Liver (tissue), 9 donors: ENCODE measurements around the gene CXCR4. TPM values are rescaled to one million over a fixed set of nuclear protein-coding genes. Genes with fewer than 3 reads are reported as not detected.

Experiments used
- DNase-seq: peaks from one replicate; pipeline ENCODE4 v3.0.0-alpha.2; 2017; ENCODE audit warnings: low spot score
- H3K27ac ChIP-seq, 2 donors: one replicate each; pipeline ENCODE4 v1.7.0; 2013; ENCODE audit warnings: inconsistent platforms in 2 of 2, low read length in 2 of 2, control low read depth in 1 of 2, low read depth in 1 of 2, mild to moderate bottlenecking in 1 of 2
- H3K27me3 ChIP-seq, 4 donors: one replicate each; pipeline versions ENCODE4 v1.6.1 to v1.7.0; 2013; ENCODE audit warnings: low read length in 3 of 4, inconsistent platforms in 1 of 4, mild to moderate bottlenecking in 1 of 4, moderate library complexity in 1 of 4; ENCODE audit not compliant: control insufficient read depth in 4 of 4, insufficient read depth in 4 of 4
- H3K36me3 ChIP-seq, 4 donors: one replicate each; pipeline versions ENCODE4 v1.6.1 to v1.7.0; 2013; ENCODE audit warnings: low read length in 3 of 4, mild to moderate bottlenecking in 3 of 4, low read depth in 1 of 4, moderate library complexity in 1 of 4; ENCODE audit not compliant: control insufficient read depth in 4 of 4, insufficient read depth in 3 of 4
- H3K4me1 ChIP-seq, 4 donors: one replicate each; pipeline versions ENCODE4 v1.6.1 to v1.7.0; 2013; ENCODE audit warnings: low read length in 3 of 4, mild to moderate bottlenecking in 3 of 4, moderate library complexity in 1 of 4; ENCODE audit not compliant: control insufficient read depth in 4 of 4, insufficient read depth in 4 of 4
- H3K4me3 ChIP-seq, 3 donors: one replicate each; pipeline versions ENCODE4 v1.6.1 to v1.7.0; 2013; ENCODE audit warnings: low read length in 3 of 3, control low read depth in 1 of 3, low read depth in 1 of 3, mild to moderate bottlenecking in 1 of 3
- H3K9ac ChIP-seq, 2 donors: one replicate each; pipeline ENCODE4 v1.7.0; 2013; ENCODE audit warnings: low read length in 2 of 2, mild to moderate bottlenecking in 2 of 2, moderate library complexity in 2 of 2, control low read depth in 1 of 2, low read depth in 1 of 2
- H3K9me3 ChIP-seq, 4 donors: one replicate each; pipeline versions ENCODE4 v1.6.1 to v1.7.0; 2013; ENCODE audit warnings: low read length in 3 of 4; ENCODE audit not compliant: control insufficient read depth in 4 of 4
- EGR1 ChIP-seq, 2 donors: IDR thresholded peaks; 2 replicates each; pipeline ENCODE4 v1.6.1; 2016 to 2018; ENCODE audit warnings: antibody characterized with exemption in 2 of 2, low read depth in 2 of 2
- FOXA2 ChIP-seq: IDR thresholded peaks from 2 replicates; pipeline ENCODE4 v1.6.1; 2016; ENCODE audit warnings: antibody characterized with exemption
- HNF4A ChIP-seq, 2 donors: conservative IDR thresholded peaks; 2 replicates each; pipeline ENCODE4 v1.6.1; 2016; ENCODE audit warnings: antibody characterized with exemption in 2 of 2, mild to moderate bottlenecking in 2 of 2
- HNF4G ChIP-seq: IDR thresholded peaks from 2 replicates; pipeline ENCODE4 v1.6.1; 2016; ENCODE audit warnings: antibody characterized with exemption
- RXRA ChIP-seq, 2 donors: IDR thresholded peaks; 2 replicates each; pipeline ENCODE4 v1.6.1; 2017 to 2018; ENCODE audit warnings: antibody characterized with exemption in 2 of 2, mild to moderate bottlenecking in 1 of 2
- TAF1 ChIP-seq: conservative IDR thresholded peaks from 2 replicates; pipeline ENCODE4 v1.6.1; 2016; ENCODE audit warnings: antibody characterized with exemption, mild to moderate bottlenecking
- WGBS: extraction: QIAGEN DNeasy Blood & Tissue Kit; methylation state at CpG from one replicate; pipeline ENCODE4 v1.1.7; 2013; 5-methylcytosine and 5-hydroxymethylcytosine counted together
- polyA plus RNA-seq, 2 donors: library from polyadenylated mRNA; stranded (reverse) in 1 of 2; unstranded in 1 of 2; fragments of 200-250 nt in 1 of 2; fragments of >200 nt in 1 of 2; fragmentation: Nextera tagmentation in 1 of 2; extraction: Ambion mirVana in 1 of 2; gene quantifications; one replicate each; pipeline versions ENCODE4 v1.2.1 to v1.2.3, GENCODE V29; 2013 to 2015
- total RNA-seq, 2 donors: library from RNA; depleted of rRNA; stranded (reverse); fragments of >200 nt; gene quantifications; one replicate each; pipeline ENCODE4 v1.2.3, GENCODE V29; 2014
- TF ChIP-seq, protein P1 (sequence below): IDR thresholded peaks from 2 replicates; pipeline ENCODE4 v1.6.1; 2016; ENCODE audit warnings: antibody characterized with exemption
- TF ChIP-seq, protein P2 (sequence below): IDR thresholded peaks from 2 replicates; pipeline ENCODE4 v1.6.1; 2016; ENCODE audit warnings: antibody characterized with exemption
- TF ChIP-seq, protein P3 (sequence below): IDR thresholded peaks from 2 replicates; pipeline ENCODE4 v1.6.1; 2016; ENCODE audit warnings: antibody characterized with exemption
- TF ChIP-seq, protein P4 (sequence below): fragments of 150-350 bp; IDR thresholded peaks from 2 replicates; pipeline ENCODE4 v1.5.1; 2017; ENCODE audit warnings: improper control_type of control experiment, low read depth, low read length; ENCODE audit not compliant: missing input control
- TF ChIP-seq, protein P5 (sequence below): IDR thresholded peaks from 2 replicates; pipeline ENCODE4 v1.6.1; 2016; ENCODE audit warnings: antibody characterized with exemption, mild to moderate bottlenecking
- donor health status: healthy.
- donor health status: healthy.
- donor health status: healthy.
- donor health status: healthy.
- donor health status: healthy.

The CXCR4 gene
- total and polyA plus RNA-seq, 4 donors = 5.0 to 9.0 (median 6.1) TPM

DNA sequence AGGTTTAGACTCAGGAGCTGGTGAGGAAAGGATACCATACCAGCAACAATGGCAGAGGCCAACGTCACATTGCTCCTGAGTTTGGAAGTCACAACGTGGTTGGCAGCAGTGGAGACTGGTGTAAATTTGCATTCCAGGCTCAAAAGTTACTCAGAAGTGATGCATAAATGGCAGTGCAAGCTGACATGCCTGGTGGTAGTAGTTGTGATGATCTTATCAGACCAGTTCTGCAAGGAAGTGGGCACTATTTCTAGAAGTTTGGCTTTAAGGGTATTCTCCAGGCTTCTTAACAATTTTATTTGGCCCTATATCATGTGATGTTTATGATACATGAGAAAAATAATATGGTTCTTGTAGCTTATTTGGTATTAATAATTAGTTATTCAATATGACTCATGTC is 37.8 kb downstream of the CXCR4 start:
- Histone ChIP-seq H3K4me1 (no peaks in the 10 kb centered on the region), H3K36me3 (no peaks in the 10 kb centered on the region), H3K27me3 (no peaks in the 10 kb centered on the region), H3K9ac (no peak overlapping the region), H3K27ac (no peak overlapping the region), H3K9me3 (no peaks in the 10 kb centered on the region), H3K4me3 (no peak overlapping the region)
- WGBS = 74% methylated on average over 2 of the region's 2 CpGs
- TF ChIP-seq, protein P1, sequence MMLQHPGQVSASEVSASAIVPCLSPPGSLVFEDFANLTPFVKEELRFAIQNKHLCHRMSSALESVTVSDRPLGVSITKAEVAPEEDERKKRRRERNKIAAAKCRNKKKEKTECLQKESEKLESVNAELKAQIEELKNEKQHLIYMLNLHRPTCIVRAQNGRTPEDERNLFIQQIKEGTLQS = no peak
- TF ChIP-seq RXRA (IDR thresholded peaks at IDR 0.05) (no peak), HNF4A (conservative IDR thresholded peaks at IDR 0.05) (no peak), EGR1 (IDR thresholded peaks at IDR 0.05; ENCODE audit: low read depth in 2 of 2) (no peak)
- TF ChIP-seq, protein P2, sequence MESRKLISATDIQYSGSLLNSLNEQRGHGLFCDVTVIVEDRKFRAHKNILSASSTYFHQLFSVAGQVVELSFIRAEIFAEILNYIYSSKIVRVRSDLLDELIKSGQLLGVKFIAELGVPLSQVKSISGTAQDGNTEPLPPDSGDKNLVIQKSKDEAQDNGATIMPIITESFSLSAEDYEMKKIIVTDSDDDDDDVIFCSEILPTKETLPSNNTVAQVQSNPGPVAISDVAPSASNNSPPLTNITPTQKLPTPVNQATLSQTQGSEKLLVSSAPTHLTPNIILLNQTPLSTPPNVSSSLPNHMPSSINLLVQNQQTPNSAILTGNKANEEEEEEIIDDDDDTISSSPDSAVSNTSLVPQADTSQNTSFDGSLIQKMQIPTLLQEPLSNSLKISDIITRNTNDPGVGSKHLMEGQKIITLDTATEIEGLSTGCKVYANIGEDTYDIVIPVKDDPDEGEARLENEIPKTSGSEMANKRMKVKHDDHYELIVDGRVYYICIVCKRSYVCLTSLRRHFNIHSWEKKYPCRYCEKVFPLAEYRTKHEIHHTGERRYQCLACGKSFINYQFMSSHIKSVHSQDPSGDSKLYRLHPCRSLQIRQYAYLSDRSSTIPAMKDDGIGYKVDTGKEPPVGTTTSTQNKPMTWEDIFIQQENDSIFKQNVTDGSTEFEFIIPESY = no peak
- TF ChIP-seq, protein P3, sequence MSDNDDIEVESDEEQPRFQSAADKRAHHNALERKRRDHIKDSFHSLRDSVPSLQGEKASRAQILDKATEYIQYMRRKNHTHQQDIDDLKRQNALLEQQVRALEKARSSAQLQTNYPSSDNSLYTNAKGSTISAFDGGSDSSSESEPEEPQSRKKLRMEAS = no peak
- no peak for DNase-seq

DNA sequence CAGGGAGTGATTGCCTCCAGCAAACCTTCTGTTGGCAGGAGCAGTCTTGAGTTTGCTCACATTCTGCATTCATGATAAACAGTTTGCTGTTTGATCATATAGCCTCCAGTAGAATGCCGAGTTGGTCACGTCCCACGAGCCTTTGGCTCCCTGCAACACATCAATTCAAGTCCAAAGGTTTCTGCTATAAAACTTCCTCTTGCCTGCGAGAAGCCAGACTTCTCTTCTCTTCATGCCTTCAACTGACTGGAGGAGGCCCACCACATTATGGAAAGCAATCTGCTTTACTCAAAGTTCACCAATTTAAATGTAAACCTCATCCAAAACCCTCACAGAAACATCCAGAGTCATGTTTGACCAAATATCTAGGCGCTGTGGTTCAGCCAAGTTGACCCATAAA is 40.8 kb downstream of the CXCR4 start:
- Histone ChIP-seq H3K36me3 (no peaks in the 10 kb centered on the region), H3K9ac (no peak overlapping the region), H3K4me3 (no peak overlapping the region), H3K27me3 (no peaks in the 10 kb centered on the region), H3K9me3 (no peaks in the 10 kb centered on the region), H3K27ac (no peak overlapping the region), H3K4me1 (no peaks in the 10 kb centered on the region)
- TF ChIP-seq HNF4G (no peak), RXRA (IDR thresholded peaks at IDR 0.05) (no peak), TAF1 (no peak), EGR1 (IDR thresholded peaks at IDR 0.05; ENCODE audit: low read depth in 2 of 2) (no peak), HNF4A (conservative IDR thresholded peaks at IDR 0.05) (no peak), FOXA2 (no peak)
- TF ChIP-seq, protein P4, sequence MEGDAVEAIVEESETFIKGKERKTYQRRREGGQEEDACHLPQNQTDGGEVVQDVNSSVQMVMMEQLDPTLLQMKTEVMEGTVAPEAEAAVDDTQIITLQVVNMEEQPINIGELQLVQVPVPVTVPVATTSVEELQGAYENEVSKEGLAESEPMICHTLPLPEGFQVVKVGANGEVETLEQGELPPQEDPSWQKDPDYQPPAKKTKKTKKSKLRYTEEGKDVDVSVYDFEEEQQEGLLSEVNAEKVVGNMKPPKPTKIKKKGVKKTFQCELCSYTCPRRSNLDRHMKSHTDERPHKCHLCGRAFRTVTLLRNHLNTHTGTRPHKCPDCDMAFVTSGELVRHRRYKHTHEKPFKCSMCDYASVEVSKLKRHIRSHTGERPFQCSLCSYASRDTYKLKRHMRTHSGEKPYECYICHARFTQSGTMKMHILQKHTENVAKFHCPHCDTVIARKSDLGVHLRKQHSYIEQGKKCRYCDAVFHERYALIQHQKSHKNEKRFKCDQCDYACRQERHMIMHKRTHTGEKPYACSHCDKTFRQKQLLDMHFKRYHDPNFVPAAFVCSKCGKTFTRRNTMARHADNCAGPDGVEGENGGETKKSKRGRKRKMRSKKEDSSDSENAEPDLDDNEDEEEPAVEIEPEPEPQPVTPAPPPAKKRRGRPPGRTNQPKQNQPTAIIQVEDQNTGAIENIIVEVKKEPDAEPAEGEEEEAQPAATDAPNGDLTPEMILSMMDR = no peak
- TF ChIP-seq, protein P5, sequence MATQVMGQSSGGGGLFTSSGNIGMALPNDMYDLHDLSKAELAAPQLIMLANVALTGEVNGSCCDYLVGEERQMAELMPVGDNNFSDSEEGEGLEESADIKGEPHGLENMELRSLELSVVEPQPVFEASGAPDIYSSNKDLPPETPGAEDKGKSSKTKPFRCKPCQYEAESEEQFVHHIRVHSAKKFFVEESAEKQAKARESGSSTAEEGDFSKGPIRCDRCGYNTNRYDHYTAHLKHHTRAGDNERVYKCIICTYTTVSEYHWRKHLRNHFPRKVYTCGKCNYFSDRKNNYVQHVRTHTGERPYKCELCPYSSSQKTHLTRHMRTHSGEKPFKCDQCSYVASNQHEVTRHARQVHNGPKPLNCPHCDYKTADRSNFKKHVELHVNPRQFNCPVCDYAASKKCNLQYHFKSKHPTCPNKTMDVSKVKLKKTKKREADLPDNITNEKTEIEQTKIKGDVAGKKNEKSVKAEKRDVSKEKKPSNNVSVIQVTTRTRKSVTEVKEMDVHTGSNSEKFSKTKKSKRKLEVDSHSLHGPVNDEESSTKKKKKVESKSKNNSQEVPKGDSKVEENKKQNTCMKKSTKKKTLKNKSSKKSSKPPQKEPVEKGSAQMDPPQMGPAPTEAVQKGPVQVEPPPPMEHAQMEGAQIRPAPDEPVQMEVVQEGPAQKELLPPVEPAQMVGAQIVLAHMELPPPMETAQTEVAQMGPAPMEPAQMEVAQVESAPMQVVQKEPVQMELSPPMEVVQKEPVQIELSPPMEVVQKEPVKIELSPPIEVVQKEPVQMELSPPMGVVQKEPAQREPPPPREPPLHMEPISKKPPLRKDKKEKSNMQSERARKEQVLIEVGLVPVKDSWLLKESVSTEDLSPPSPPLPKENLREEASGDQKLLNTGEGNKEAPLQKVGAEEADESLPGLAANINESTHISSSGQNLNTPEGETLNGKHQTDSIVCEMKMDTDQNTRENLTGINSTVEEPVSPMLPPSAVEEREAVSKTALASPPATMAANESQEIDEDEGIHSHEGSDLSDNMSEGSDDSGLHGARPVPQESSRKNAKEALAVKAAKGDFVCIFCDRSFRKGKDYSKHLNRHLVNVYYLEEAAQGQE = no peak
- TF ChIP-seq, protein P3 = no peak
- TF ChIP-seq, protein P2 = no peak
- WGBS = 81% methylated on average over 5 of the region's 5 CpGs
- no peak for DNase-seq
